ENCODE data around the gene TAF9.

- TF ChIP-seq, protein P1, sequence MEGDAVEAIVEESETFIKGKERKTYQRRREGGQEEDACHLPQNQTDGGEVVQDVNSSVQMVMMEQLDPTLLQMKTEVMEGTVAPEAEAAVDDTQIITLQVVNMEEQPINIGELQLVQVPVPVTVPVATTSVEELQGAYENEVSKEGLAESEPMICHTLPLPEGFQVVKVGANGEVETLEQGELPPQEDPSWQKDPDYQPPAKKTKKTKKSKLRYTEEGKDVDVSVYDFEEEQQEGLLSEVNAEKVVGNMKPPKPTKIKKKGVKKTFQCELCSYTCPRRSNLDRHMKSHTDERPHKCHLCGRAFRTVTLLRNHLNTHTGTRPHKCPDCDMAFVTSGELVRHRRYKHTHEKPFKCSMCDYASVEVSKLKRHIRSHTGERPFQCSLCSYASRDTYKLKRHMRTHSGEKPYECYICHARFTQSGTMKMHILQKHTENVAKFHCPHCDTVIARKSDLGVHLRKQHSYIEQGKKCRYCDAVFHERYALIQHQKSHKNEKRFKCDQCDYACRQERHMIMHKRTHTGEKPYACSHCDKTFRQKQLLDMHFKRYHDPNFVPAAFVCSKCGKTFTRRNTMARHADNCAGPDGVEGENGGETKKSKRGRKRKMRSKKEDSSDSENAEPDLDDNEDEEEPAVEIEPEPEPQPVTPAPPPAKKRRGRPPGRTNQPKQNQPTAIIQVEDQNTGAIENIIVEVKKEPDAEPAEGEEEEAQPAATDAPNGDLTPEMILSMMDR (IDR thresholded peaks at IDR 0.05) = no peak
- TF ChIP-seq POLR2A (IDR thresholded peaks at IDR 0.05) = no peak
- no peak for TF ChIP-seq POLR2AphosphoS5 (IDR thresholded peaks at IDR 0.05)
Measured at GRCh38 chr5:69343083-69343482, 26.2 kb downstream of the TAF9 start.
